Large intestine (tissue), 3 donors: ENCODE results near the gene TENT4A. TPM values are rescaled to one million over a fixed set of nuclear protein-coding genes. Genes with fewer than 3 reads are reported as not detected.

Experiments
- DNase-seq, 2 donors: peaks; one replicate each; pipeline versions ENCODE4 v3.0.0 to v3.0.0-alpha.2; 2013
- H3K27ac ChIP-seq: one replicate; pipeline ENCODE4 v1.5.1; 2013; ENCODE audit warnings: low read length
- H3K27me3 ChIP-seq: 2 replicates; pipeline ENCODE4 v1.6.1; 2013; ENCODE audit warnings: low read length; ENCODE audit not compliant: control insufficient read depth, insufficient read depth
- H3K36me3 ChIP-seq: 2 replicates; pipeline ENCODE4 v1.6.1; 2013; ENCODE audit warnings: low read length; ENCODE audit not compliant: control insufficient read depth, insufficient read depth
- H3K4me1 ChIP-seq: one replicate; pipeline ENCODE4 v1.6.1; 2013; ENCODE audit warnings: low read length; ENCODE audit not compliant: control insufficient read depth, insufficient read depth
- H3K4me3 ChIP-seq: one replicate; pipeline ENCODE4 v1.5.1; 2013; ENCODE audit warnings: low read length
- H3K9me3 ChIP-seq: one replicate; pipeline ENCODE4 v1.6.1; 2013; ENCODE audit warnings: mild to moderate bottlenecking, low read depth, low read length, moderate library complexity; ENCODE audit not compliant: control insufficient read depth
- WGBS: methylation state at CpG from one replicate; pipeline ENCODE4 v1.1.5; 2013; ENCODE audit warnings: low lambda C conversion rate; ENCODE audit not compliant: insufficient coverage; 5-methylcytosine and 5-hydroxymethylcytosine counted together
- polyA plus RNA-seq: library from polyadenylated mRNA; unstranded; fragments of 120-200 nt; gene quantifications from one replicate; pipeline ENCODE4 v1.2.1, GENCODE V29; 2013

TENT4A gene
- polyA plus RNA-seq, 1 donor, result 24.7 TPM

GRCh38 chr5:6716629-6717149 lies 3.5 kb downstream of the TENT4A start:
- no peak overlapping the region for H3K4me3 ChIP-seq
- H3K9me3 ChIP-seq, result no peaks in the 10 kb centered on the region
- no peak for DNase-seq
- WGBS, result no CpG with 5 or more reads among the region's 4 CpGs
- H3K36me3 ChIP-seq, result peaks cover 6% of the 10 kb centered on the region
- no peaks in the 10 kb centered on the region for H3K27me3 ChIP-seq
- H3K4me1 ChIP-seq, result peaks cover 22% of the 10 kb centered on the region
- H3K27ac ChIP-seq, result no peak overlapping the region

- Histone ChIP-seq H3K4me3 (no peak overlapping the region), H3K4me1 (peaks cover 18% of the 10 kb centered on the region), H3K27ac (no peak overlapping the region), H3K9me3 (no peaks in the 10 kb centered on the region), H3K27me3 (no peaks in the 10 kb centered on the region), H3K36me3 (peaks cover 6% of the 10 kb centered on the region)
- no peak for DNase-seq
Observed at GRCh38 chr5:6717247-6717646, 4.0 kb downstream of the TENT4A start.

GRCh38 chr5:6717687-6718086 lies 4.5 kb downstream of the TENT4A start:
- Histone ChIP-seq H3K36me3 (peaks cover 6% of the 10 kb centered on the region), H3K4me1 (peaks cover 18% of the 10 kb centered on the region), H3K9me3 (no peaks in the 10 kb centered on the region), H3K27me3 (no peaks in the 10 kb centered on the region), H3K27ac (no peak overlapping the region), H3K4me3 (no peak overlapping the region)
- WGBS, result no CpG with 5 or more reads among the region's 4 CpGs
- no peak for DNase-seq

- Histone ChIP-seq H3K4me3 (no peak overlapping the region), H3K27ac (no peak overlapping the region), H3K27me3 (no peaks in the 10 kb centered on the region), H3K36me3 (peaks cover 6% of the 10 kb centered on the region), H3K9me3 (no peaks in the 10 kb centered on the region), H3K4me1 (peaks cover 18% of the 10 kb centered on the region)
- DNase-seq, result no peak
- WGBS, result 89% methylated on average over 5 of the region's 14 CpGs
Observed at GRCh38 chr5:6718161-6718681, 5.0 kb downstream of the TENT4A start.

GRCh38 chr5:6718718-6719117 lies 5.5 kb downstream of the TENT4A start:
- Histone ChIP-seq H3K36me3 (peaks cover 8% of the 10 kb centered on the region), H3K27me3 (no peaks in the 10 kb centered on the region), H3K9me3 (no peaks in the 10 kb centered on the region), H3K4me3 (no peak overlapping the region), H3K27ac (no peak overlapping the region), H3K4me1 (peaks cover 18% of the 10 kb centered on the region)
- DNase-seq, result no peak
- 88% methylated on average over 3 of the region's 5 CpGs for WGBS

- H3K9me3 ChIP-seq, result no peaks in the 10 kb centered on the region
- no peak for DNase-seq
- WGBS, result no CpG with 5 or more reads among the region's 5 CpGs
- H3K27me3 ChIP-seq, result no peaks in the 10 kb centered on the region
- no peak overlapping the region for H3K27ac ChIP-seq
- no peak overlapping the region for H3K4me3 ChIP-seq
- peaks cover 18% of the 10 kb centered on the region for H3K4me1 ChIP-seq
- peaks cover 15% of the 10 kb centered on the region for H3K36me3 ChIP-seq
Observed at GRCh38 chr5:6719417-6719816, 6.2 kb downstream of the TENT4A start.

GRCh38 chr5:6719896-6720560 lies 6.8 kb downstream of the TENT4A start:
- no peaks in the 10 kb centered on the region for H3K27me3 ChIP-seq
- WGBS, result no CpG with 5 or more reads among the region's 5 CpGs
- no peak for DNase-seq
- H3K4me3 ChIP-seq, result no peak overlapping the region
- peaks cover 18% of the 10 kb centered on the region for H3K36me3 ChIP-seq
- H3K27ac ChIP-seq, result no peak overlapping the region
- no peaks in the 10 kb centered on the region for H3K9me3 ChIP-seq
- peaks cover 18% of the 10 kb centered on the region for H3K4me1 ChIP-seq

GRCh38 chr5:6720561-6720921 lies 7.3 kb downstream of the TENT4A start:
- peaks cover 19% of the 10 kb centered on the region for H3K36me3 ChIP-seq
- H3K4me1 ChIP-seq, result peaks cover 14% of the 10 kb centered on the region
- no peak overlapping the region for H3K27ac ChIP-seq
- DNase-seq, result no peak
- no peaks in the 10 kb centered on the region for H3K27me3 ChIP-seq
- 100% methylated on average over 2 of the region's 6 CpGs for WGBS
- no peak overlapping the region for H3K4me3 ChIP-seq
- no peaks in the 10 kb centered on the region for H3K9me3 ChIP-seq

GRCh38 chr5:6721442-6721841 lies 8.2 kb downstream of the TENT4A start:
- DNase-seq, result no peak
- H3K36me3 ChIP-seq, result peaks cover 27% of the 10 kb centered on the region
- no CpG with 5 or more reads among the region's 4 CpGs for WGBS
- no peak overlapping the region for H3K4me3 ChIP-seq
- no peaks in the 10 kb centered on the region for H3K9me3 ChIP-seq
- no peak overlapping the region for H3K27ac ChIP-seq
- H3K27me3 ChIP-seq, result no peaks in the 10 kb centered on the region
- peaks cover 6% of the 10 kb centered on the region for H3K4me1 ChIP-seq

- no peak for DNase-seq
- no peaks in the 10 kb centered on the region for H3K9me3 ChIP-seq
- H3K36me3 ChIP-seq, result peaks cover 30% of the 10 kb centered on the region
- no peak overlapping the region for H3K4me3 ChIP-seq
- H3K4me1 ChIP-seq, result peaks cover 2% of the 10 kb centered on the region
- no CpG with 5 or more reads among the region's 6 CpGs for WGBS
- no peaks in the 10 kb centered on the region for H3K27me3 ChIP-seq
- H3K27ac ChIP-seq, result no peak overlapping the region
Observed at GRCh38 chr5:6722015-6722414, 8.8 kb downstream of the TENT4A start.
